WTC11 (cell line): ENCODE results near the gene ZNF768. TPM values are rescaled to one million over a fixed set of nuclear protein-coding genes. Genes with fewer than 3 reads are reported as not detected.

ENCODE experiments used
- ATAC-seq: fragments of 200-7000 bp; cut with Tn5 transposase; 2 replicates; pipeline ENCODE4 v1.10.0; 2021; ENCODE audit warnings: mild to moderate bottlenecking, moderate library complexity
- CTCF ChIA-PET: fragments of 300-600 bp; sonication (Branson Sonifier 250); formaldehyde crosslinking; loops from one replicate; lab custom pipeline; 2021; ENCODE audit warnings: antibody characterized with exemption; lab: Charles Lee
- POLR2A ChIA-PET: fragments of 350-600 bp; sonication (Branson Sonifier 250); formaldehyde crosslinking; loops from one replicate; lab custom pipeline; 2021; ENCODE audit warnings: antibody characterized with exemption; lab: Charles Lee
- DNase-seq: peaks from one replicate; pipeline ENCODE4 v3.0.0; 2021; ENCODE audit warnings: low spot score
- H3K27ac Mint-ChIP-seq: 2 replicates; pipeline ENCODE4 v1.8.0; 2021; ENCODE audit warnings: mixed read lengths
- H3K27me3 Mint-ChIP-seq: 2 replicates; pipeline ENCODE4 v1.8.0; 2021; ENCODE audit warnings: low read depth, mild to moderate bottlenecking, moderate library complexity, mixed read lengths
- H3K36me3 Mint-ChIP-seq: 2 replicates; pipeline ENCODE4 v1.8.0; 2021; ENCODE audit warnings: mixed read lengths
- H3K4me1 Mint-ChIP-seq: 2 replicates; pipeline ENCODE4 v1.8.0; 2022; ENCODE audit warnings: mixed read lengths
- H3K4me3 Mint-ChIP-seq: 2 replicates; pipeline ENCODE4 v1.8.0; 2021; ENCODE audit warnings: mild to moderate bottlenecking, moderate library complexity, mixed read lengths
- H3K9me3 Mint-ChIP-seq: 2 replicates; pipeline ENCODE4 v1.8.0; 2021; ENCODE audit warnings: mixed read lengths
- CDX4 ChIP-seq: fragments of 250-450 bp; sonication (Bioruptor Pico); IDR thresholded peaks from 2 replicates; pipeline ENCODE4 v1.9.0; 2021; ENCODE audit warnings: moderate library complexity, mild to moderate bottlenecking, inconsistent platforms, borderline replicate concordance
- CREB1 ChIP-seq: sonication (generic); formaldehyde crosslinking; IDR thresholded peaks from 2 replicates; pipeline ENCODE4 v1.8.0; 2023; ENCODE audit warnings: mild to moderate bottlenecking, missing genetic modification reagents
- EMX1 ChIP-seq: fragments of 250-450 bp; sonication (Bioruptor Pico); IDR thresholded peaks from 2 replicates; pipeline ENCODE4 v1.8.0; 2021; ENCODE audit warnings: mild to moderate bottlenecking
- ERG ChIP-seq: fragments of 250-450 bp; sonication (Bioruptor Pico); IDR thresholded peaks from 2 replicates; pipeline ENCODE4 v1.8.0; 2021; ENCODE audit warnings: mild to moderate bottlenecking
- ETV6 ChIP-seq: sonication (generic); formaldehyde crosslinking; IDR thresholded peaks from 2 replicates; pipeline ENCODE4 v1.8.1; 2022; ENCODE audit warnings: mild to moderate bottlenecking, missing genetic modification reagents
- HMGA2 ChIP-seq: fragments of 250-450 bp; sonication (Bioruptor Pico); IDR thresholded peaks from 2 replicates; pipeline ENCODE4 v1.4.0; 2021; ENCODE audit warnings: mild to moderate bottlenecking, moderate library complexity
- NR1H2 ChIP-seq: sonication (generic); formaldehyde crosslinking; IDR thresholded peaks from 2 replicates; pipeline ENCODE4 v1.9.0; 2021; ENCODE audit warnings: mild to moderate bottlenecking, moderate library complexity, missing genetic modification reagents
- PREB ChIP-seq: sonication (generic); formaldehyde crosslinking; IDR thresholded peaks from 2 replicates; pipeline ENCODE4 v1.8.1; 2022; ENCODE audit warnings: mild to moderate bottlenecking, missing genetic modification reagents, moderate library complexity, borderline replicate concordance
- PRRX2 ChIP-seq: fragments of 250-450 bp; sonication (Bioruptor Pico); IDR thresholded peaks from 2 replicates; pipeline ENCODE4 v1.8.0; 2021; ENCODE audit warnings: mild to moderate bottlenecking
- TCF7 ChIP-seq: sonication (generic); formaldehyde crosslinking; IDR thresholded peaks from 2 replicates; pipeline ENCODE4 v1.8.0; 2022; ENCODE audit warnings: mild to moderate bottlenecking, low read depth, missing genetic modification reagents, moderate library complexity
- TEAD4 ChIP-seq: sonication (generic); formaldehyde crosslinking; IDR thresholded peaks from 2 replicates; pipeline ENCODE4 v1.8.0; 2022; ENCODE audit warnings: mild to moderate bottlenecking, missing genetic modification reagents
- USF1 ChIP-seq: sonication (generic); formaldehyde crosslinking; IDR thresholded peaks from 2 replicates; pipeline ENCODE4 v1.8.0; 2022; ENCODE audit warnings: mild to moderate bottlenecking, missing genetic modification reagents
- ZNF232 ChIP-seq: sonication (generic); formaldehyde crosslinking; IDR thresholded peaks from 2 replicates; pipeline ENCODE4 v1.8.0; 2022; ENCODE audit warnings: mild to moderate bottlenecking, missing genetic modification reagents
- ZNF425 ChIP-seq: fragments of 250-450 bp; sonication (Bioruptor Pico); conservative IDR thresholded peaks from 2 replicates; pipeline ENCODE4 v1.9.0; 2021; ENCODE audit warnings: mild to moderate bottlenecking
- ZNF532 ChIP-seq: fragments of 250-450 bp; sonication (Bioruptor Pico); IDR thresholded peaks from 2 replicates; pipeline ENCODE4 v1.9.0; 2021; ENCODE audit warnings: mild to moderate bottlenecking, borderline replicate concordance
- total RNA-seq: library from RNA; stranded (reverse); gene quantifications from 3 replicates; pipeline ENCODE4 v1.2.3, GENCODE V29; 2021
- TF ChIP-seq, protein P1 (sequence below): sonication (generic); formaldehyde crosslinking; IDR thresholded peaks from 2 replicates; pipeline ENCODE4 v1.8.1; 2023; ENCODE audit warnings: mild to moderate bottlenecking, missing genetic modification reagents
- TF ChIP-seq, protein P2 (sequence below): sonication (generic); formaldehyde crosslinking; IDR thresholded peaks from 2 replicates; pipeline ENCODE4 v1.8.1; 2022; ENCODE audit warnings: low read depth, mild to moderate bottlenecking, moderate library complexity, missing genetic modification reagents, borderline replicate concordance

Gene ZNF768
- total RNA-seq, 1 experiment from 2014 or later, result 35.9 TPM

DNA sequence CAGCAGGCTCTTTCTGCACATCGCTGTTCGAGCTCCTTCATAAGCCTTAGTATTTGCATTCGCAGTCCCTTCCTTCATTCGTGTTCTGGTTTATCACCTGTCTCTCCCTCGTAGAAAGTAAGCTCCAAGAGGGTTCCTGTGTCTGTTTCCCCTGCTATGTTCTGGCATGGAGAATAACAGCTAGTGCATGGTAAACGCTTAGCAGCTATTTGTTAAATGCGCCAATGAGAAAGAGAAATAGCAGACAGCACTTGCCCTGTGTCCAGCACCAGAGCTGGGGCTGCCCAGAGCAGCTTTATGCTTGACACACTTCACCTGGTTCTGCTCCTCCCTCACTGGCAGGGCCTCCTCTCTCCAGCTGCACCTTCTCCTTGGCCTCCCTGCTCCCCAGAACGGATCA is 39.6 kb upstream of the ZNF768 start:
- no peak for ATAC-seq
- CTCF ChIA-PET, result interaction anchor here (0.9 to 1.4 kb wide), 5 partner anchors 9 to 136 kb away, joined by 3 to 7 read pairs (median 4); partner anchors contain the start of gene DCTPP1
- no peak overlapping the region for H3K27ac Mint-ChIP-seq
- H3K27me3 Mint-ChIP-seq, result peaks cover 20% of the 10 kb centered on the region
- no peaks in the 10 kb centered on the region for H3K36me3 Mint-ChIP-seq
- no peak overlapping the region for H3K4me3 Mint-ChIP-seq
- H3K4me1 Mint-ChIP-seq, result peaks cover 18% of the 10 kb centered on the region
- TF ChIP-seq CREB1 (no peak), EMX1 (CRISPR knock-in tag) (no peak), HMGA2 (CRISPR knock-in tag) (no peak), ETV6 (no peak), PRRX2 (no peak), ZNF232 (CRISPR knock-in tag) (no peak), ZNF425 (CRISPR knock-in tag) (no peak), CDX4 (CRISPR knock-in tag) (no peak), USF1 (CRISPR knock-in tag) (no peak), TCF7 (CRISPR knock-in tag) (no peak), TEAD4 (CRISPR knock-in tag) (no peak), ZNF532 (CRISPR knock-in tag) (no peak), ERG (CRISPR knock-in tag) (no peak), PREB (CRISPR knock-in tag) (no peak), NR1H2 (no peak)
- TF ChIP-seq, protein P1, sequence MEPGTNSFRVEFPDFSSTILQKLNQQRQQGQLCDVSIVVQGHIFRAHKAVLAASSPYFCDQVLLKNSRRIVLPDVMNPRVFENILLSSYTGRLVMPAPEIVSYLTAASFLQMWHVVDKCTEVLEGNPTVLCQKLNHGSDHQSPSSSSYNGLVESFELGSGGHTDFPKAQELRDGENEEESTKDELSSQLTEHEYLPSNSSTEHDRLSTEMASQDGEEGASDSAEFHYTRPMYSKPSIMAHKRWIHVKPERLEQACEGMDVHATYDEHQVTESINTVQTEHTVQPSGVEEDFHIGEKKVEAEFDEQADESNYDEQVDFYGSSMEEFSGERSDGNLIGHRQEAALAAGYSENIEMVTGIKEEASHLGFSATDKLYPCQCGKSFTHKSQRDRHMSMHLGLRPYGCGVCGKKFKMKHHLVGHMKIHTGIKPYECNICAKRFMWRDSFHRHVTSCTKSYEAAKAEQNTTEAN, result no peak
- TF ChIP-seq, protein P2, sequence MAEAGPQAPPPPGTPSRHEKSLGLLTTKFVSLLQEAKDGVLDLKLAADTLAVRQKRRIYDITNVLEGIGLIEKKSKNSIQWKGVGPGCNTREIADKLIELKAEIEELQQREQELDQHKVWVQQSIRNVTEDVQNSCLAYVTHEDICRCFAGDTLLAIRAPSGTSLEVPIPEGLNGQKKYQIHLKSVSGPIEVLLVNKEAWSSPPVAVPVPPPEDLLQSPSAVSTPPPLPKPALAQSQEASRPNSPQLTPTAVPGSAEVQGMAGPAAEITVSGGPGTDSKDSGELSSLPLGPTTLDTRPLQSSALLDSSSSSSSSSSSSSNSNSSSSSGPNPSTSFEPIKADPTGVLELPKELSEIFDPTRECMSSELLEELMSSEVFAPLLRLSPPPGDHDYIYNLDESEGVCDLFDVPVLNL, result no peak
- TF ChIP-seq, all 79 proteins: peak for 0
- no peaks in the 10 kb centered on the region for H3K9me3 Mint-ChIP-seq
- no peak for DNase-seq
- POLR2A ChIA-PET, result interaction anchor here (0.9 kb wide), 1 partner anchor 39 kb away, joined by 3 read pairs; no protein-coding TSS in a partner anchor
